HepG2 (cell line): Measurements from ENCODE around the gene CEBPE. TPM values are rescaled to one million over a fixed set of nuclear protein-coding genes. Genes with fewer than 3 reads are reported as not detected.

Source experiments
- ATF3 ChIP-seq: sonication (generic); formaldehyde crosslinking; IDR thresholded peaks from 2 replicates; pipeline ENCODE4 v1.4.0; 2020; ENCODE audit warnings: missing genetic modification reagents
- CBFB ChIP-seq: sonication (generic); formaldehyde crosslinking; IDR thresholded peaks from 2 replicates; pipeline ENCODE4 v1.4.0; 2020; ENCODE audit warnings: missing genetic modification reagents
- ELK4 ChIP-seq: sonication (generic); formaldehyde crosslinking; IDR thresholded peaks from 2 replicates; pipeline ENCODE4 v1.9.0; 2021; ENCODE audit warnings: missing genetic modification reagents, borderline replicate concordance
- GATA4 ChIP-seq: sonication (generic); IDR thresholded peaks from 2 replicates; pipeline ENCODE4 v1.6.1; 2016; ENCODE audit warnings: antibody characterized with exemption, low read depth, borderline replicate concordance
- GATAD2A ChIP-seq: IDR thresholded peaks from 2 replicates; pipeline ENCODE4 v1.6.1; 2016
- GMEB2 ChIP-seq: IDR thresholded peaks from 2 replicates; pipeline ENCODE4 v1.6.1; 2016; ENCODE audit warnings: missing biosample characterization, missing genetic modification reagents, low read depth
- NR3C1 ChIP-seq: sonication (generic); formaldehyde crosslinking; IDR thresholded peaks from 2 replicates; pipeline ENCODE4 v1.4.0; 2020; ENCODE audit warnings: missing genetic modification reagents
- PRDM10 ChIP-seq: sonication (generic); formaldehyde crosslinking; IDR thresholded peaks from 2 replicates; pipeline ENCODE4 v1.4.0; 2020; ENCODE audit warnings: low read depth, missing genetic modification reagents
- SMYD3 ChIP-seq: sonication (generic); formaldehyde crosslinking; IDR thresholded peaks from 2 replicates; pipeline ENCODE4 v1.8.1; 2023; ENCODE audit warnings: mild to moderate bottlenecking, missing genetic modification reagents
- THAP9 ChIP-seq: sonication (generic); formaldehyde crosslinking; IDR thresholded peaks from 2 replicates; pipeline ENCODE4; 2020; ENCODE audit warnings: missing genetic modification reagents, mild to moderate bottlenecking, borderline replicate concordance
- ZBTB25 ChIP-seq: IDR thresholded peaks from 2 replicates; pipeline ENCODE4 v1.6.1; 2018; ENCODE audit warnings: missing genetic modification reagents
- ZBTB38 ChIP-seq: sonication (generic); formaldehyde crosslinking; IDR thresholded peaks from 2 replicates; pipeline ENCODE4 v1.5.1; 2020; ENCODE audit warnings: mild to moderate bottlenecking, missing genetic modification reagents
- ZFY ChIP-seq: sonication (generic); formaldehyde crosslinking; IDR thresholded peaks from 2 replicates; pipeline ENCODE4 v1.4.0; 2020; ENCODE audit warnings: missing genetic modification reagents
- ZNF224 ChIP-seq: sonication (generic); formaldehyde crosslinking; IDR thresholded peaks from 2 replicates; pipeline ENCODE4 v1.5.0; 2020; ENCODE audit warnings: mild to moderate bottlenecking, missing genetic modification reagents
- ZNF367 ChIP-seq: sonication (generic); formaldehyde crosslinking; IDR thresholded peaks from 2 replicates; pipeline ENCODE4 v1.4.0; 2020; ENCODE audit warnings: missing genetic modification reagents, borderline replicate concordance
- ZNF598 ChIP-seq: sonication (generic); formaldehyde crosslinking; IDR thresholded peaks from 2 replicates; pipeline ENCODE4 v1.5.1; 2020; ENCODE audit warnings: mild to moderate bottlenecking, missing genetic modification reagents, borderline replicate concordance
- ZNF709 ChIP-seq: sonication (generic); formaldehyde crosslinking; IDR thresholded peaks from 2 replicates; pipeline ENCODE4 v1.5.0; 2020; ENCODE audit warnings: mild to moderate bottlenecking, missing genetic modification reagents
- ZNF782 ChIP-seq: sonication (generic); formaldehyde crosslinking; IDR thresholded peaks from 2 replicates; pipeline ENCODE4 v1.4.0; 2020; ENCODE audit warnings: missing genetic modification reagents, mild to moderate bottlenecking, borderline replicate concordance
- ZNF891 ChIP-seq: sonication (generic); formaldehyde crosslinking; IDR thresholded peaks from 2 replicates; pipeline ENCODE4 v1.5.0; 2020; ENCODE audit warnings: mild to moderate bottlenecking, missing genetic modification reagents
- polyA plus RNA-seq, 8 experiments: library from polyadenylated mRNA; depleted of rRNA in 3 of 8; stranded (reverse) in 7 of 8; unstranded in 1 of 8; fragments of >200 nt; fragmentation: Illumina TruSeq in 4 of 8; extraction: Trizol in 4 of 8; gene quantifications; 2 replicates each; pipeline versions ENCODE4 v1.2.1 to v1.2.3, GENCODE V29; 2011 to 2016; ENCODE audit warnings: low read depth in 4 of 8, missing spikeins in 1 of 8, mixed read lengths in 1 of 8; ENCODE audit not compliant: insufficient read depth in 1 of 8
- total RNA-seq, 5 experiments: library from RNA; depleted of rRNA; stranded (reverse); fragments of >200 nt; fragmentation: Illumina TruSeq; extraction: Trizol; gene quantifications; 2 replicates each; pipeline ENCODE4 v1.2.3, GENCODE V29; 2016; ENCODE audit warnings: low read depth in 1 of 5

The CEBPE gene
- total and polyA plus RNA-seq, 2 of the 13 experiments (the other 11 are each of a cell fraction or from before 2014, with no cell fraction given): 0.09 to 0.11 TPM

- peak; percentile 99 for TF ChIP-seq THAP9 (CRISPR knock-in tag)
- TF ChIP-seq CBFB: 0 out of 2 replicates have a peak, but pooled peaks have one; percentile 80
- TF ChIP-seq ZNF598: peak; percentile 99; the same call in 1 of the 2 replicates
- peak; percentile 89; the same call in 1 of the 2 replicates for TF ChIP-seq ZNF891 (CRISPR knock-in tag)
- TF ChIP-seq PRDM10 (CRISPR knock-in tag): no peak; the same call in 1 of the 2 replicates
- TF ChIP-seq GMEB2 (CRISPR knock-in tag): peak; percentile 18; the same call in 1 of the 2 replicates
- peak; percentile 100 for TF ChIP-seq ZNF782 (CRISPR knock-in tag)
- peak; percentile 92; the same call in 1 of the 2 replicates for TF ChIP-seq ZNF367 (CRISPR knock-in tag)
- peak; percentile 61 for TF ChIP-seq GATAD2A (CRISPR knock-in tag)
- peak; percentile 51; the same call in 1 of the 2 replicates for TF ChIP-seq ZBTB25 (CRISPR knock-in tag)
- TF ChIP-seq SMYD3 (CRISPR knock-in tag): 0 out of 2 replicates have a peak, but pooled peaks have one; percentile 34
- TF ChIP-seq ELK4 (CRISPR knock-in tag): peak; percentile 84; the same call in 1 of the 2 replicates
- no peak; the same call in 1 of the 2 replicates for TF ChIP-seq ZNF224 (CRISPR knock-in tag)
- peak; percentile 87 for TF ChIP-seq ZFY
- peak; percentile 59; the same call in 1 of the 2 replicates for TF ChIP-seq ATF3
- TF ChIP-seq NR3C1 (CRISPR knock-in tag): 0 out of 2 replicates have a peak, but pooled peaks have one; percentile 39
- peak; percentile 57 for TF ChIP-seq GATA4
- peak; percentile 97 for TF ChIP-seq ZBTB38
- peak; percentile 96 for TF ChIP-seq ZNF709 (CRISPR knock-in tag)
Observed at GRCh38 chr14:23094666-23095195, 24.3 kb downstream of the CEBPE start, which contains the start of gene ACIN1 (continued).
